Measurements from ENCODE around the gene MCMBP. TPM values are rescaled to one million over a fixed set of nuclear protein-coding genes. Genes with fewer than 3 reads are reported as not detected.

The MCMBP gene
- total RNA-seq, 4 donors from 2014 or later, result 26.2 to 44.4 (median 35.5) TPM

DNA sequence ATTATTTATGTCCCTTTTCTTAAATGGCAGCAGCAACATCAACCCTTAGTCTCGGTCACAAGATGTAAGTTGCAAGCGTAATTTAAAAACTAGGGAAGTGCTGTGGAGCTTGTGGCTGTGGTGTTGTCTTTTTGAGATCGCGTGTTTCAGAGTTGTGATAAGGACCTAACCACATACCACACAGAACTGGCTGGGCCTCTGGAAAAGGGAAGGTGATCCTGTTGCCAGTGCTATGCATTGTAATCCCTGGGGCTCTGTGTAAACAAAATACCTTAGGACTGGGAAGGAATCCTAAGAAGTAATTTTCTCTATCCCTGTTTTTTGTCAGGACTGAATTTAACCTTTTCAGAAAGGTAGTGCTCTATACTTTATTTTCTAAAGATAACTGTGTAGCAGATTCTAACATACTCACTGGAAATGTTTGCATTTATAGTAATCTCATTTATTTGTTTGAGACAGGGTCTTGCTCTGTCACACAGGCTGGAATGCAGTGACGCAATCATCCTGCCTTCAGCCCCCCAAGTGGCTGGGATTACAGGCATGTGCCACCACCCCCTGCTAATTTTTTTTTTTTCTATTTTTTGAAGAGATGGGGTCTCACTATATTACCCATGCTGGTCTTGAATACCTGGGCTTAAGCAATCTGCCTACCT, 86.4 kb downstream of the MCMBP start:
- no peak for DNase-seq
- no peaks in the 10 kb centered on the region for H3K27me3 ChIP-seq
- WGBS, 2 donors (ENCODE audit: low coverage in 1 of 2), result 74 to 96% methylated on average over 2 to 5 of the region's 5 CpGs
- no peak overlapping the region for H3K4me3 ChIP-seq
- in situ Hi-C loops (cut with MboI; ENCODE audit: low pct_ligation_motif_present in 1 of 4, low pct_unique_long_range_greater_than_20kb in 1 of 4, low sequenced_read_pairs in 3 of 4), result no loop called here
- peaks cover 0 to 7% (median 0%) of the 10 kb centered on the region in 4 donors for H3K4me1 ChIP-seq
- peak overlapping the region in 1 of 4 donors; percentile 7 for H3K27ac ChIP-seq
- intact Hi-C loops (cut with DNase I; ENCODE audit: low total_unique reads), result no loop called here
- H3K9me3 ChIP-seq, result no peaks in the 10 kb centered on the region
- H3K36me3 ChIP-seq, result no peaks in the 10 kb centered on the region
- TF ChIP-seq EP300 (IDR thresholded peaks at IDR 0.05; ENCODE audit: low read depth) (no peak), POLR2A (IDR thresholded peaks at IDR 0.05) (no peak), POLR2AphosphoS5 (IDR thresholded peaks at IDR 0.05) (no peak)
- TF ChIP-seq, protein P1, sequence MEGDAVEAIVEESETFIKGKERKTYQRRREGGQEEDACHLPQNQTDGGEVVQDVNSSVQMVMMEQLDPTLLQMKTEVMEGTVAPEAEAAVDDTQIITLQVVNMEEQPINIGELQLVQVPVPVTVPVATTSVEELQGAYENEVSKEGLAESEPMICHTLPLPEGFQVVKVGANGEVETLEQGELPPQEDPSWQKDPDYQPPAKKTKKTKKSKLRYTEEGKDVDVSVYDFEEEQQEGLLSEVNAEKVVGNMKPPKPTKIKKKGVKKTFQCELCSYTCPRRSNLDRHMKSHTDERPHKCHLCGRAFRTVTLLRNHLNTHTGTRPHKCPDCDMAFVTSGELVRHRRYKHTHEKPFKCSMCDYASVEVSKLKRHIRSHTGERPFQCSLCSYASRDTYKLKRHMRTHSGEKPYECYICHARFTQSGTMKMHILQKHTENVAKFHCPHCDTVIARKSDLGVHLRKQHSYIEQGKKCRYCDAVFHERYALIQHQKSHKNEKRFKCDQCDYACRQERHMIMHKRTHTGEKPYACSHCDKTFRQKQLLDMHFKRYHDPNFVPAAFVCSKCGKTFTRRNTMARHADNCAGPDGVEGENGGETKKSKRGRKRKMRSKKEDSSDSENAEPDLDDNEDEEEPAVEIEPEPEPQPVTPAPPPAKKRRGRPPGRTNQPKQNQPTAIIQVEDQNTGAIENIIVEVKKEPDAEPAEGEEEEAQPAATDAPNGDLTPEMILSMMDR (IDR thresholded peaks at IDR 0.05), result no peak

DNA sequence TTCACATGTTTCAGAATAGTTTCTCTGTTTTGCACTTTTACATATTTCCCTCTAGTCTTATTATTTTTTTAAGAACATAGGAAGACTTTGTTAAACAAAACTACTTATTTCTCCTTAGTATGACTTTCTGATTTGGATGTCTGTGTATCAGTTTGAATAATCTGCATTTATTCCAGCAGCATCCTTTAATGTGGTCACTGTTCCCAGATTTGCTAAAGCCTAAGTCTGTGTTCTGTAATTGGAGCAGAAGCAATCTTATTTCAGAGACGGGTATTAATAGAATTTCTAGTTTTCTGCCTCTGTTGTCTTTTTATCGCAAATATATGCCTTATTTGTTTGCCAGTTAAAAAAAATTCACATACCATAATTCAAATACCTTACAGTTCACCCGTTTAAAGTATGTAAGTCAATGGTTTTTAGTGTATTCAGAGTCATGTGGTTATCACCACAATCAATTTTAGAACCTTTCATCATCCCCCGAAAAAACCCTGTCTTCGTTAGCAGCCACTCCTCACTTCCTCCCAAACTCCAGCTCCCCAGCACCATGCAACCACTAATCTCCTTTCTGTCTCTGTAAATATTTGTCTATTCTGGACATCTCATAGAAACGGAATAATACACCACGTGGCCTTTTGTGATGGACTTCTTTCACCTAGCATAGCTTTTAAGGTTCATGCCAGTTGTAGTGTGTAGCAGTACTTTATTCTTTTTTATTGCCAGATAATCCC, 88.1 kb downstream of the MCMBP start:
- Histone ChIP-seq H3K4me3 (no peak overlapping the region), H3K36me3 (no peaks in the 10 kb centered on the region), H3K27ac (no peak overlapping the region), H3K4me1 (peaks cover 0 to 7% (median 0%) of the 10 kb centered on the region in 4 donors), H3K27me3 (no peaks in the 10 kb centered on the region), H3K9me3 (no peaks in the 10 kb centered on the region)
- intact Hi-C loops (cut with DNase I; ENCODE audit: low total_unique reads) (no loop called here), in situ Hi-C loops (cut with MboI; ENCODE audit: low pct_ligation_motif_present in 1 of 4, low pct_unique_long_range_greater_than_20kb in 1 of 4, low sequenced_read_pairs in 3 of 4) (no loop called here)
- no peak for TF ChIP-seq EP300 (IDR thresholded peaks at IDR 0.05; ENCODE audit: low read depth)
- TF ChIP-seq POLR2AphosphoS5 (IDR thresholded peaks at IDR 0.05), result no peak
- TF ChIP-seq POLR2A (IDR thresholded peaks at IDR 0.05), result no peak
- TF ChIP-seq, protein P1 (IDR thresholded peaks at IDR 0.05), result no peak
- DNase-seq, result no peak
- 42 to 43% methylated on average over 7 of the region's 7 CpGs for WGBS, 2 donors (ENCODE audit: low coverage in 1 of 2)

DNA sequence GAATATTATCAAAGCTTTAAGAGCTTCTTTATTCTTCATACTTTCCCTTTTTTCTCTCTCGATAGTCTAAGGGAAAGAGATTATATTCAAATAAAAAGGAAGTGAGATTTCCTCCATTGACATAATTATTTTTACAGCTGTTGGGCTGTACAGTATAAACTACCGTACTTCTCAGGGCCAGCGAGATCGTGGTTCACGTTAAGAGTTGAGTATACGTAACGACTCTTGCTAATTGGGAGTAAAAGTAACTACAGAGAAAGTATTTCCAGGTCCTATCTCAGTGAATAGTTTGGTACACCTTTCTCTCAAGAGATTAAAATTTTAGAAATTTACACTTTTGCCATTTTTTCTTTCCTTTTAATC, 89.0 kb downstream of the MCMBP start:
- in situ Hi-C loops (cut with MboI; ENCODE audit: low pct_ligation_motif_present in 1 of 4, low pct_unique_long_range_greater_than_20kb in 1 of 4, low sequenced_read_pairs in 3 of 4), result no loop called here

More for the DNA sequence above, 89.0 kb downstream of the MCMBP start:
- no peak overlapping the region for H3K4me3 ChIP-seq
- no peaks in the 10 kb centered on the region for H3K27me3 ChIP-seq
- H3K36me3 ChIP-seq, result no peaks in the 10 kb centered on the region
- no peaks in the 10 kb centered on the region for H3K9me3 ChIP-seq
- H3K27ac ChIP-seq, result no peak overlapping the region
- no peak for TF ChIP-seq POLR2AphosphoS5 (IDR thresholded peaks at IDR 0.05)
- no peak for TF ChIP-seq POLR2A (IDR thresholded peaks at IDR 0.05)
- TF ChIP-seq EP300 (IDR thresholded peaks at IDR 0.05; ENCODE audit: low read depth), result no peak
- TF ChIP-seq, protein P1 (IDR thresholded peaks at IDR 0.05), result no peak
- WGBS, 2 donors (ENCODE audit: low coverage in 1 of 2), result 72 to 73% methylated on average over 7 of the region's 7 CpGs
- DNase-seq, result no peak
- peaks cover 0 to 7% (median 0%) of the 10 kb centered on the region in 4 donors for H3K4me1 ChIP-seq
- intact Hi-C loops (cut with DNase I; ENCODE audit: low total_unique reads), result no loop called here
